ENCODE measurements around the gene HDGFL2.

- TF ChIP-seq, protein P1, sequence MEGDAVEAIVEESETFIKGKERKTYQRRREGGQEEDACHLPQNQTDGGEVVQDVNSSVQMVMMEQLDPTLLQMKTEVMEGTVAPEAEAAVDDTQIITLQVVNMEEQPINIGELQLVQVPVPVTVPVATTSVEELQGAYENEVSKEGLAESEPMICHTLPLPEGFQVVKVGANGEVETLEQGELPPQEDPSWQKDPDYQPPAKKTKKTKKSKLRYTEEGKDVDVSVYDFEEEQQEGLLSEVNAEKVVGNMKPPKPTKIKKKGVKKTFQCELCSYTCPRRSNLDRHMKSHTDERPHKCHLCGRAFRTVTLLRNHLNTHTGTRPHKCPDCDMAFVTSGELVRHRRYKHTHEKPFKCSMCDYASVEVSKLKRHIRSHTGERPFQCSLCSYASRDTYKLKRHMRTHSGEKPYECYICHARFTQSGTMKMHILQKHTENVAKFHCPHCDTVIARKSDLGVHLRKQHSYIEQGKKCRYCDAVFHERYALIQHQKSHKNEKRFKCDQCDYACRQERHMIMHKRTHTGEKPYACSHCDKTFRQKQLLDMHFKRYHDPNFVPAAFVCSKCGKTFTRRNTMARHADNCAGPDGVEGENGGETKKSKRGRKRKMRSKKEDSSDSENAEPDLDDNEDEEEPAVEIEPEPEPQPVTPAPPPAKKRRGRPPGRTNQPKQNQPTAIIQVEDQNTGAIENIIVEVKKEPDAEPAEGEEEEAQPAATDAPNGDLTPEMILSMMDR (conservative IDR thresholded peaks at IDR 0.05 in 1 of 2, IDR thresholded peaks at IDR 0.05 in 1 of 2; ENCODE audit: low read depth in 1 of 2, low read length in 2 of 2), result no peak
- no peak for TF ChIP-seq EZH2 (IDR thresholded peaks at IDR 0.05; ENCODE audit: low read length, missing control alignments)
Measured at GRCh38 chr19:4507804-4508203, 35.7 kb downstream of the HDGFL2 start.
